Measurements from ENCODE around the gene EVI5. TPM values are rescaled to one million over a fixed set of nuclear protein-coding genes. Genes with fewer than 3 reads are reported as not detected.

EVI5 gene
- total RNA-seq, 4 donors from 2014 or later = 16.3 to 135 (median 33.7) TPM

- Histone ChIP-seq H3K27ac (peak overlapping the region in 2 of 4 donors; percentile 20 to 51), H3K36me3 (no peaks in the 10 kb centered on the region), H3K9me3 (no peaks in the 10 kb centered on the region), H3K27me3 (no peaks in the 10 kb centered on the region), H3K4me1 (no peaks in the 10 kb centered on the region), H3K4me3 (no peak overlapping the region)
- TF ChIP-seq CTCF (IDR thresholded peaks at IDR 0.05) = no peak
- no peak for TF ChIP-seq POLR2A (IDR thresholded peaks at IDR 0.05)
- peak in 2 of 3 donors; percentile 67 to 87 for DNase-seq
Measured at GRCh38 chr1:92804721-92805201, 19.9 kb upstream of the EVI5 start.

- Histone ChIP-seq H3K9me3 (no peaks in the 10 kb centered on the region), H3K4me3 (no peak overlapping the region), H3K4me1 (no peaks in the 10 kb centered on the region), H3K27me3 (no peaks in the 10 kb centered on the region), H3K27ac (no peak overlapping the region), H3K36me3 (no peaks in the 10 kb centered on the region)
- DNase-seq = no peak
- no peak for TF ChIP-seq POLR2A (IDR thresholded peaks at IDR 0.05)
- no peak for TF ChIP-seq CTCF (IDR thresholded peaks at IDR 0.05)
Measured at GRCh38 chr1:92803140-92803887, 18.4 kb upstream of the EVI5 start.

GRCh38 chr1:92797961-92798360 lies 13.1 kb upstream of the EVI5 start:
- Histone ChIP-seq H3K36me3 (no peaks in the 10 kb centered on the region), H3K9me3 (no peaks in the 10 kb centered on the region), H3K4me3 (no peak overlapping the region), H3K27ac (no peak overlapping the region), H3K27me3 (no peaks in the 10 kb centered on the region), H3K4me1 (no peaks in the 10 kb centered on the region)
- DNase-seq = no peak
- TF ChIP-seq POLR2A (IDR thresholded peaks at IDR 0.05) (no peak), CTCF (IDR thresholded peaks at IDR 0.05) (no peak)

- Histone ChIP-seq H3K36me3 (no peaks in the 10 kb centered on the region), H3K4me3 (no peak overlapping the region), H3K9me3 (no peaks in the 10 kb centered on the region), H3K27me3 (no peaks in the 10 kb centered on the region), H3K4me1 (no peaks in the 10 kb centered on the region), H3K27ac (no peak overlapping the region)
- DNase-seq = no peak
- TF ChIP-seq CTCF (IDR thresholded peaks at IDR 0.05) = no peak
- no peak for TF ChIP-seq POLR2A (IDR thresholded peaks at IDR 0.05)
Measured at GRCh38 chr1:92797297-92797696, 12.4 kb upstream of the EVI5 start.

GRCh38 chr1:92795166-92795565 lies 10.3 kb upstream of the EVI5 start:
- no peak overlapping the region for H3K4me3 ChIP-seq
- H3K27me3 ChIP-seq = no peaks in the 10 kb centered on the region
- TF ChIP-seq POLR2A (IDR thresholded peaks at IDR 0.05) (no peak), CTCF (IDR thresholded peaks at IDR 0.05) (no peak)
- H3K27ac ChIP-seq = no peak overlapping the region
- H3K36me3 ChIP-seq = no peaks in the 10 kb centered on the region
- H3K4me1 ChIP-seq = no peaks in the 10 kb centered on the region
- no peaks in the 10 kb centered on the region for H3K9me3 ChIP-seq
- DNase-seq = no peak

Data from Peyer's patch (tissue), 4 donors.